Breast epithelium (tissue), 3 donors: Measurements from ENCODE around the gene ZNF541.

Source experiments
- POLR2AphosphoS5 ChIP-seq, 3 donors: sonication (generic); formaldehyde crosslinking; IDR thresholded peaks; one replicate each; pipeline ENCODE4 v1.6.1; 2017; ENCODE audit warnings: antibody characterized with exemption in 3 of 3
- TF ChIP-seq, protein P1 (sequence below), 3 donors: fragments of 450-650 bp; IDR thresholded peaks; one replicate each; pipeline ENCODE4 v1.5.1; 2016 to 2017; ENCODE audit warnings: antibody characterized with exemption in 3 of 3, mild to moderate bottlenecking in 3 of 3, moderate library complexity in 3 of 3

DNA sequence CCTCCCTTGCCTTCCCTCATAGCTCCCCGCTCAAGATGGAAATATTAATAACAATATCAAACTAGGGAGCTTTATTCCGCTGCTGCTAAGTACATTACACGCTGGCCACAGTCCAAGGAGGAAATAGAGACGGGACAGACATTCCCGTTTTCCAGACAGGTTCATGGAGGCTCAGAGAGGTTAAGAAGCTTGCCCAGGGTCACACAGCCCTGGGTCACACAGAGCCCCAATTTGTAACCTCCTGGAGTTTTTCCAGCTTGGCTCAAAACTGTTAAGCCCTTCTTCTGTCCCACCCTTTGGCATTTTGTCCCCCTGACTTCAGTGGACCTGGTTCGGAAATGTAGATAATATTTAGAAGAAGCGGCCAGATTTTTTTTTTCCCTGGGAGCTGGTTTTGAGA lies 38.0 kb upstream of the ZNF541 start:
- TF ChIP-seq, protein P1, sequence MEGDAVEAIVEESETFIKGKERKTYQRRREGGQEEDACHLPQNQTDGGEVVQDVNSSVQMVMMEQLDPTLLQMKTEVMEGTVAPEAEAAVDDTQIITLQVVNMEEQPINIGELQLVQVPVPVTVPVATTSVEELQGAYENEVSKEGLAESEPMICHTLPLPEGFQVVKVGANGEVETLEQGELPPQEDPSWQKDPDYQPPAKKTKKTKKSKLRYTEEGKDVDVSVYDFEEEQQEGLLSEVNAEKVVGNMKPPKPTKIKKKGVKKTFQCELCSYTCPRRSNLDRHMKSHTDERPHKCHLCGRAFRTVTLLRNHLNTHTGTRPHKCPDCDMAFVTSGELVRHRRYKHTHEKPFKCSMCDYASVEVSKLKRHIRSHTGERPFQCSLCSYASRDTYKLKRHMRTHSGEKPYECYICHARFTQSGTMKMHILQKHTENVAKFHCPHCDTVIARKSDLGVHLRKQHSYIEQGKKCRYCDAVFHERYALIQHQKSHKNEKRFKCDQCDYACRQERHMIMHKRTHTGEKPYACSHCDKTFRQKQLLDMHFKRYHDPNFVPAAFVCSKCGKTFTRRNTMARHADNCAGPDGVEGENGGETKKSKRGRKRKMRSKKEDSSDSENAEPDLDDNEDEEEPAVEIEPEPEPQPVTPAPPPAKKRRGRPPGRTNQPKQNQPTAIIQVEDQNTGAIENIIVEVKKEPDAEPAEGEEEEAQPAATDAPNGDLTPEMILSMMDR (IDR thresholded peaks at IDR 0.05): no peak
- TF ChIP-seq POLR2AphosphoS5 (IDR thresholded peaks at IDR 0.05): no peak
